HepG2 (cell line): ENCODE data around the gene MYH9. TPM values are rescaled to one million over a fixed set of nuclear protein-coding genes. Genes with fewer than 3 reads are reported as not detected.
"Not testable (repeated sequence)": the region's sequence is repeated elsewhere in the genome, so short reads cannot be mapped to it uniquely, and the experiment has no call there.

Source experiments
- ATAC-seq: fragments of 200-7000 bp; cut with Tn5 transposase; 3 replicates; pipeline ENCODE4 v1.9.1; 2020; ENCODE audit warnings: mild to moderate bottlenecking, moderate library complexity
- BruUV-seq: library from RNA; stranded (reverse); fragments of 400-500 nt; replicated peaks from 2 replicates; lab custom pipeline; 2021; lab: Mats Ljungman, UMichigan
- CTCF ChIA-PET: fragments of 300-600 bp; formaldehyde crosslinking; extraction: SDS; loops from one replicate; lab custom pipeline; 2021; ENCODE audit warnings: low total read pairs, inconsistent platforms, low intra/inter-chr PET ratio; lab: Yijun Ruan, JAX
- POLR2A ChIA-PET: fragments of 350-600 bp; sonication (Branson Sonifier 250); formaldehyde crosslinking; loops from one replicate; lab custom pipeline; 2020; ENCODE audit warnings: antibody characterized with exemption, inconsistent platforms; lab: Yijun Ruan, JAX
- DNase-seq: peaks from one replicate; pipeline ENCODE4 v3.0.0-alpha.2; 2015; ENCODE audit warnings: low spot score
- FAIRE-seq: peaks from 3 replicates; lab custom pipeline; 2011; peaks lifted over from hg19 to GRCh38; lab: Jason Lieb, UNC
- H2AFZ ChIP-seq: one replicate; pipeline ENCODE4 v1.6.1; 2011; ENCODE audit warnings: low read length, inconsistent platforms
- H3K27ac ChIP-seq: fragments of 300-600 bp; 3 replicates; pipeline ENCODE4 v1.8.0; 2011; ENCODE audit warnings: mixed run types, mild to moderate bottlenecking, mixed read lengths, low read length, inconsistent platforms; ENCODE audit not compliant: insufficient read depth; ENCODE audit errors: extremely low read length
- H3K27me3 ChIP-seq, 2 experiments: fragments of 200-600 bp in 1 of 2; 2 replicates in 1 of 2; 3 replicates in 1 of 2; pipeline versions ENCODE4 v1.6.0 to v1.8.0; 2011; ENCODE audit warnings: low read length in 2 of 2, mild to moderate bottlenecking in 2 of 2, moderate library complexity in 2 of 2, inconsistent platforms in 1 of 2; ENCODE audit not compliant: insufficient read depth in 2 of 2, control insufficient read depth in 1 of 2
- H3K36me3 ChIP-seq, 2 experiments: fragments of 200-600 bp in 1 of 2; replicated peaks in 1 of 2; 2 replicates in 1 of 2; 3 replicates in 1 of 2; pipeline versions ENCODE4 v1.5.1 to v1.8.0; 2011; ENCODE audit warnings: low read length in 2 of 2, inconsistent platforms in 1 of 2; ENCODE audit not compliant: insufficient read depth in 2 of 2, control insufficient read depth in 1 of 2
- H3K4me1 ChIP-seq: 2 replicates; pipeline ENCODE4 v1.5.1; 2012; ENCODE audit warnings: low read length, inconsistent platforms; ENCODE audit not compliant: insufficient read depth
- H3K4me2 ChIP-seq: 2 replicates; pipeline ENCODE4 v1.6.0; 2011; ENCODE audit warnings: low read depth, low read length, inconsistent platforms
- H3K4me3 ChIP-seq, 3 experiments: fragments of 200-600 bp in 1 of 3; sonication (generic), shearing (Covaris generic) in 1 of 3; replicated peaks in 1 of 3; 2 replicates each; pipeline ENCODE4 v1.5.1; 2011 to 2016; ENCODE audit warnings: low read length in 3 of 3, inconsistent platforms in 2 of 3, low read depth in 2 of 3, mild to moderate bottlenecking in 2 of 3, control low read depth in 1 of 3, mixed read lengths in 1 of 3; ENCODE audit not compliant: insufficient read depth in 1 of 3
- H3K79me2 ChIP-seq: one replicate; pipeline ENCODE4 v1.6.1; 2011; ENCODE audit warnings: low read length, inconsistent platforms; ENCODE audit not compliant: insufficient read depth
- H3K9ac ChIP-seq: 2 replicates; pipeline ENCODE4 v1.6.0; 2011; ENCODE audit warnings: mild to moderate bottlenecking, low read depth, low read length, inconsistent platforms; ENCODE audit not compliant: insufficient read depth
- H3K9me3 ChIP-seq: 2 replicates; pipeline ENCODE4 v1.5.1; 2012; ENCODE audit warnings: mild to moderate bottlenecking, low read length
- H4K20me1 ChIP-seq: 2 replicates; pipeline ENCODE4 v1.6.0; 2011; ENCODE audit warnings: inconsistent platforms, mild to moderate bottlenecking, low read length, moderate library complexity; ENCODE audit not compliant: insufficient read depth
- CEBPB ChIP-seq: IDR thresholded peaks from 2 replicates; pipeline ENCODE4 v1.6.1; 2011; ENCODE audit warnings: low read depth, low read length, improper control_type of control experiment, borderline replicate concordance
- EP300 ChIP-seq, 3 experiments: sonication (generic) in 1 of 3; formaldehyde crosslinking in 1 of 3; IDR thresholded peaks; 2 replicates each; pipeline versions ENCODE4 v1.5.1 to v1.6.1; 2011 to 2020; ENCODE audit warnings: low read depth in 2 of 3, low read length in 2 of 3, borderline replicate concordance in 1 of 3, improper control_type of control experiment in 1 of 3, mild to moderate bottlenecking in 1 of 3, missing genetic modification reagents in 1 of 3, moderate library complexity in 1 of 3
- NCOR1 ChIP-seq: fragments of 200-600 bp; sonication (generic); IDR thresholded peaks from 2 replicates; pipeline ENCODE4 v1.7.0; 2017; ENCODE audit warnings: antibody characterized with exemption, low read length, borderline replicate concordance
- PPARG ChIP-seq: conservative IDR thresholded peaks from 2 replicates; pipeline ENCODE4 v1.6.1; 2016; ENCODE audit warnings: missing biosample characterization, missing genetic modification reagents
- ZEB1 ChIP-seq: IDR thresholded peaks from 2 replicates; pipeline ENCODE4 v1.6.1; 2012; ENCODE audit warnings: mild to moderate bottlenecking, low read depth, inconsistent platforms; ENCODE audit not compliant: insufficient replicate concordance
- WGBS: methylation state at CpG from one replicate; pipeline ENCODE4 v1.1.6; 2017; ENCODE audit warnings: low lambda C conversion rate; 5-methylcytosine and 5-hydroxymethylcytosine counted together
- in situ Hi-C: cut with HindIII; loops from 2 replicates; pipeline ENCODE4 v1.10.0; 2017; ENCODE audit warnings: low pct_unique_long_range_greater_than_20kb; ENCODE audit not compliant: extremely low pct_ligation_motif_present
- intact Hi-C: fragments of 100-400 bp; cut with micrococcal nuclease; formaldehyde crosslinking; loops from one replicate; pipeline ENCODE4 v1.10.0; 2022; ENCODE audit not compliant: unreplicated experiment
- polyA plus RNA-seq, 8 experiments: library from polyadenylated mRNA; depleted of rRNA in 3 of 8; stranded (reverse) in 7 of 8; unstranded in 1 of 8; fragments of >200 nt; fragmentation: Illumina TruSeq in 4 of 8; extraction: Trizol in 4 of 8; gene quantifications; 2 replicates each; pipeline versions ENCODE4 v1.2.1 to v1.2.3, GENCODE V29; 2011 to 2016; ENCODE audit warnings: low read depth in 4 of 8, missing spikeins in 1 of 8, mixed read lengths in 1 of 8; ENCODE audit not compliant: insufficient read depth in 1 of 8
- total RNA-seq, 5 experiments: library from RNA; depleted of rRNA; stranded (reverse); fragments of >200 nt; fragmentation: Illumina TruSeq; extraction: Trizol; gene quantifications; 2 replicates each; pipeline ENCODE4 v1.2.3, GENCODE V29; 2016; ENCODE audit warnings: low read depth in 1 of 5

MYH9 gene
- total and polyA plus RNA-seq, 2 of the 13 experiments (the other 11 are each of a cell fraction or from before 2014, with no cell fraction given), result 50.7 to 98.5 TPM

DNA sequence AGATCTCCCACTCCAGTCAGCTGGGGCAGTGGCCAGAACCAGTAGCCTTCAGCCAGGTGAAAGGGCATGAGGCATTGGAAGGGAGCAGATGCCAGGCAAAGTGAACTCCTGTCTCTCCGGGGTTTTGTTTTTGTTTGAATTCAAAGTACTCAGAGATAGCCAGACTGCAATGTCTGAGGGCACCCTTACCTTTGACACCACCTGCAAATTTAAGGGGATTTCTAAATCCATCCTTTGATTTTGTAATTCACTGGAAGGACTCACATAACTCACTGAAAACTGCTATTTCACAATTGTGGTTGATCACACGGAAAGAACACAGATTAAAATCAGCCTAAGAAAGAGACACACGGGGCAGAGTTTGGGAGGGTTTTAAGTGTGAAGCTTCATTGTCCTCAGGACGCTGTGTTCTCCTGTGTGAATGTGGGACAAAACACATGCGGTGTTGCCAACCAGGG is 124.5 kb downstream of the MYH9 start:
- not testable (repeated sequence) for H3K27me3 ChIP-seq

DNA sequence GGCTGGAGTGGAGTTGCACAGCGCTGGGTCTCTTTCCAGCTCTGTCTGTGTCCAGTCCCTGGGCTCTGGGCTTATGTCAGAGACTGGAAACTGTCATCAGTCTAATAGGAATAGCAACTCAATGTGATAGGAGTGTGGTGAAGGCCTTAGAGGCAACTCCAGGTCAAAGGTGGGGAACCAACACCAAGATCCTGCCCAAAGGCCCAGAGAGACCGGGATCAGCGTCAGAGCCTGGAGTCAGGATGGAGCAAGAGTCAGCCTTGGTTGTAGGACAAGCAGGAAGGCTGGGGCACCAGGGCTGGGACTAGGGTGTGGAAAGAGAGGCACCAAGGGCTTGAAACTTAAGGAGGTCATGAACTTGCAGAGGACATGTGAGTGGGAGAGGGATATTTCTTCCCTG is 125.5 kb downstream of the MYH9 start:
- H3K9ac ChIP-seq, H3K27me3 ChIP-seq, in situ Hi-C loops, intact Hi-C loops, POLR2A ChIA-PET, H3K79me2 ChIP-seq, H3K4me3 ChIP-seq, H2AFZ ChIP-seq, FAIRE-seq, BruUV-seq, H3K4me2 ChIP-seq, DNase-seq, CTCF ChIA-PET, ATAC-seq, H3K9me3 ChIP-seq, H4K20me1 ChIP-seq: not testable (repeated sequence)
- H3K27ac ChIP-seq, result peak overlapping the region; percentile 77
- WGBS, result 94% methylated on average over 3 of the region's 3 CpGs
- peaks cover 75% of the 10 kb centered on the region for H3K4me1 ChIP-seq
- H3K36me3 ChIP-seq, result peaks cover 14 to 56% of the 10 kb centered on the region in 2 experiments

More for the DNA sequence above, 124.5 kb downstream of the MYH9 start:
- in situ Hi-C loops; H2AFZ ChIP-seq; CTCF ChIA-PET; intact Hi-C loops; H3K4me3 ChIP-seq; H3K79me2 ChIP-seq; BruUV-seq; H3K9me3 ChIP-seq; H4K20me1 ChIP-seq; TF ChIP-seq EP300 (CRISPR knock-in tag; IDR thresholded peaks at IDR 0.05; ENCODE audit: borderline replicate concordance): not testable (repeated sequence)
- FAIRE-seq (peak; percentile 71), DNase-seq (peak; percentile 71), ATAC-seq (peak; percentile 47)
- peak; percentile 52; the same call in 1 of the 2 replicates for TF ChIP-seq CEBPB
- 0 out of 2 replicates have a peak, but pooled peaks have one; percentile 14 for TF ChIP-seq PPARG (CRISPR knock-in tag)
- TF ChIP-seq NCOR1, result peak; percentile 25; the same call in 1 of the 2 replicates
- peak in 1 of 2 experiments; percentile 60; a peak in 1 of 4 replicates for TF ChIP-seq EP300 (IDR thresholded peaks at IDR 0.05; ENCODE audit: low read depth in 2 of 2, low read length in 2 of 2)
- peak; percentile 34 for TF ChIP-seq ZEB1
- Histone ChIP-seq H3K36me3 (peaks cover 13 to 50% of the 10 kb centered on the region in 2 experiments), H3K4me2 (peak overlapping the region; percentile 56), H3K9ac (0 out of 2 replicates have a peak overlapping the region, but pooled peaks have one; percentile 45), H3K4me1 (peaks cover 66% of the 10 kb centered on the region), H3K27ac (peak overlapping the region; percentile 77)
- POLR2A ChIA-PET, result interaction anchor here (1.9 to 2.0 kb wide), 2 partner anchors 10 to 24 kb away, joined by 5 to 8 read pairs; partner anchors contain the start of genes APOL1 and APOL2
- 19% methylated on average over 5 of the region's 5 CpGs for WGBS

DNA sequence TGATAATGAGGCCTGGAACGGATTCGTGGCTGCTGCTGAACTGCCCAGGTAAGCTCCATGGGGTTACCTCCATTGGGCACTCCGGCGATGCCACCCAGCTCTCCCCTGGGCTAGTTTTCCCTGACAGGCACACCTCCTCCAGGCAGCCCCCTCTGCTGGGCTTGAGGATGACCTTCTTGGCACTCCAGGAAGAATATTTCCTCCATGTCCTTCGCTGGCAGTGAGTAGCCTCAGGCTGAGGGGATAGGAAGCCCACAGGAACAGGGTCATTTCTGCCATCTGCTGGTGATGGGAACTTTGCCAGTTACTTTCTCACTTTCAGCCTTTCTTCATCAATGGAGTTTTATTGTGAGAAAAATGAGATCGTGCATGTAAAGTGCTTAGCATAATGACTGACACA is 126.1 kb downstream of the MYH9 start:
- BruUV-seq, intact Hi-C loops: not testable (repeated sequence)

More for the DNA sequence above, 126.1 kb downstream of the MYH9 start:
- H3K9me3 ChIP-seq, H3K79me2 ChIP-seq, DNase-seq, H4K20me1 ChIP-seq, H3K27me3 ChIP-seq, in situ Hi-C loops, H2AFZ ChIP-seq, H3K4me2 ChIP-seq, CTCF ChIA-PET, H3K27ac ChIP-seq, ATAC-seq, H3K4me3 ChIP-seq, H3K9ac ChIP-seq: not testable (repeated sequence)
- peaks cover 16 to 62% of the 10 kb centered on the region in 2 experiments for H3K36me3 ChIP-seq
- POLR2A ChIA-PET, result interaction anchor here (0.9 kb wide), 1 partner anchor 9 kb away, joined by 3 read pairs; the partner anchor contains the start of gene APOL1
- peaks cover 81% of the 10 kb centered on the region for H3K4me1 ChIP-seq
- 100% methylated on average over 3 of the region's 6 CpGs for WGBS
- FAIRE-seq, result peak; percentile 92
